HEK293 (cell line): ENCODE data around the gene BLM.

Experiments used
- CTCF ChIA-PET: fragments of 350-600 bp; formaldehyde crosslinking; extraction: SDS; loops from one replicate; lab custom pipeline; 2021; ENCODE audit warnings: antibody characterized with exemption; lab: Yijun Ruan, JAX
- POLR2A ChIA-PET: fragments of 300-600 bp; formaldehyde crosslinking; extraction: SDS; loops from one replicate; lab custom pipeline; 2020; ENCODE audit warnings: antibody characterized with exemption, inconsistent platforms; lab: Yijun Ruan, JAX
- H3K27ac ChIP-seq: fragments of 200-500 bp; sonication (Bioruptor generic); 2 replicates; pipeline ENCODE4 v1.5.1; 2014; ENCODE audit warnings: low read depth, low read length, control low read depth, inconsistent platforms; ENCODE audit errors: extremely low read depth
- H3K36me3 ChIP-seq, 2 experiments: fragments of 200-500 bp in 1 of 2; sonication (Bioruptor generic) in 1 of 2; 1 replicate in 1 of 2; 2 replicates in 1 of 2; pipeline ENCODE4 v1.5.1; 2014 to 2017; ENCODE audit warnings: inconsistent platforms in 2 of 2, low read length in 2 of 2; ENCODE audit not compliant: control insufficient read depth in 2 of 2, insufficient read depth in 1 of 2
- H3K4me1 ChIP-seq: fragments of 200-500 bp; sonication (Bioruptor generic); 2 replicates; pipeline ENCODE4 v1.5.1; 2014; ENCODE audit warnings: mild to moderate bottlenecking, low read length, inconsistent platforms; ENCODE audit not compliant: control insufficient read depth, insufficient read depth
- H3K4me3 ChIP-seq: 2 replicates; pipeline ENCODE4 v1.5.1; 2011; ENCODE audit warnings: low read depth, mild to moderate bottlenecking, control low read depth, low read length, moderate library complexity
- H3K9me3 ChIP-seq: fragments of 200-500 bp; sonication (Bioruptor generic); 2 replicates; pipeline ENCODE4 v1.5.1; 2014; ENCODE audit warnings: low read depth, low read length, inconsistent platforms; ENCODE audit not compliant: control insufficient read depth, insufficient read depth
- ZBTB10 ChIP-seq: fragments of 450-650 bp; formaldehyde crosslinking; IDR thresholded peaks from 2 replicates; pipeline ENCODE4 v1.5.1; 2016; ENCODE audit warnings: missing biosample characterization, missing genetic modification characterization
- ZBTB48 ChIP-seq: fragments of 450-650 bp; formaldehyde crosslinking; IDR thresholded peaks from 2 replicates; pipeline ENCODE4 v1.5.1; 2016; ENCODE audit warnings: missing biosample characterization, missing genetic modification characterization
- ZNF146 ChIP-seq: fragments of 450-650 bp; formaldehyde crosslinking; IDR thresholded peaks from 2 replicates; pipeline ENCODE4 v1.5.1; 2016; ENCODE audit warnings: missing biosample characterization, missing genetic modification characterization
- ZNF362 ChIP-seq: fragments of 450-650 bp; formaldehyde crosslinking; IDR thresholded peaks from 2 replicates; pipeline ENCODE4 v1.5.1; 2016; ENCODE audit warnings: missing biosample characterization, missing genetic modification characterization
- ZNF366 ChIP-seq: fragments of 450-650 bp; formaldehyde crosslinking; conservative IDR thresholded peaks from 2 replicates; pipeline ENCODE4 v1.5.1; 2016; ENCODE audit warnings: missing biosample characterization, missing genetic modification characterization
- ZNF394 ChIP-seq: fragments of 450-650 bp; formaldehyde crosslinking; IDR thresholded peaks from 2 replicates; pipeline ENCODE4 v1.5.1; 2016; ENCODE audit warnings: missing biosample characterization, missing genetic modification characterization, mild to moderate bottlenecking, moderate library complexity, borderline replicate concordance
- ZNF398 ChIP-seq: fragments of 450-650 bp; formaldehyde crosslinking; IDR thresholded peaks from 2 replicates; pipeline ENCODE4 v1.5.1; 2017; ENCODE audit warnings: missing biosample characterization, missing genetic modification characterization
- ZNF521 ChIP-seq: fragments of 450-650 bp; formaldehyde crosslinking; IDR thresholded peaks from 2 replicates; pipeline ENCODE4 v1.5.1; 2017; ENCODE audit warnings: missing biosample characterization, mild to moderate bottlenecking, missing genetic modification characterization
- ZNF544 ChIP-seq: fragments of 450-650 bp; formaldehyde crosslinking; IDR thresholded peaks from 2 replicates; pipeline ENCODE4 v1.5.0; 2017; ENCODE audit warnings: missing biosample characterization, missing genetic modification characterization
- ZNF626 ChIP-seq: fragments of 450-650 bp; sonication (Bioruptor Pico); formaldehyde crosslinking; IDR thresholded peaks from 2 replicates; pipeline ENCODE4 v1.5.1; 2018; ENCODE audit warnings: missing biosample characterization, missing genetic modification characterization, inconsistent platforms
- ZNF664 ChIP-seq: fragments of 450-650 bp; formaldehyde crosslinking; IDR thresholded peaks from 2 replicates; pipeline ENCODE4 v1.5.1; 2016; ENCODE audit warnings: missing biosample characterization, missing genetic modification characterization
- ZNF747 ChIP-seq: fragments of 450-650 bp; formaldehyde crosslinking; IDR thresholded peaks from 2 replicates; pipeline ENCODE4 v1.5.1; 2016; ENCODE audit warnings: missing biosample characterization, missing genetic modification characterization
- TF ChIP-seq, protein P1 (sequence below): fragments of 450-650 bp; formaldehyde crosslinking; IDR thresholded peaks from 2 replicates; pipeline ENCODE4 v1.5.1; 2016; ENCODE audit warnings: missing biosample characterization, missing genetic modification characterization
- TF ChIP-seq, protein P2 (sequence below): fragments of 450-650 bp; formaldehyde crosslinking; IDR thresholded peaks from 2 replicates; pipeline ENCODE4 v1.5.1; 2017; ENCODE audit warnings: missing biosample characterization, missing genetic modification characterization

Gene BLM

DNA sequence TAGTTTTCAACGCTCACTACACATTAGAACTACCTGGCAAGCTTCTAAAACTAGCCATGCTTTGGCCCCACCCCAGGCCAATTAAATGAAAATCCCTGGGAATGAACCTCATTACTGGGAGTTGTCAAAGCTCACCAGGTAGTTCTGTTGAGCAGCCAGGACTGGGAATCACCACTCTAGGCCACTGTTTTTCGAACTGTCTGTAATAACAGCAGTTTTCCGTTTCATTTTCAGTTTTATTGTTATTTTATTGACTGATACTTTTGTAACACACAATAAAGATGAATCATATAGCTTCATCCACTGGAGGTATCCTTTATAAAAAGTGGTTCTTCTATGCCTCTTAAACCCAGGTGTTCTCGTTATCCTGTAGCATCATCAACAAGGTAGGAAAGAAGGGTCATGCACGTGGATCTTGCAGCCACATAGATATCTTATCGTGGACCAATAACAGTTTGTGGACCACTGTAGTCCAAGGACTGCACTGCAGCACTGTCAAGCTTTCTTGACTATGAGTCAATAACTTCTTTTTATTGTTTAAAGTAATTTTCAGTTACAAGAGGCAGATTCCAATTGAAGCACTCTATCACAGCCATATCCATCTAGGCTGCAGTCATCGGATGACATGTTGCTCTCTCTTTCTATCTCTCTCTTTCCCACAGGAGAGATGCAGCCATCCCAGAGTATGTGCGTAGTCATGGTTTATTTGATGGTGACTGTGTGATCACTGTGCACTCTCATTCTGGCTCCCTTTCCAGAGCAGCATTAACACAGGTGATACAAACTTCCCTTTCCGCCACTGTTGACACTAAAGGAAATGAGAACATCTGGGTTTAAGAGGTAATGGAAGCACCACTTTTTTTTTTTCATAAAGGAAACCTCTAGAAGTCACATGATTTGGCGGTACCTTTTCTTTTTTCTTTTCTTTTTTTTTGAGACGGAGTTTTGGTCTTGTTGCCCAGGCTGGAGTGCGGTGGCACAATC is 39.0 kb upstream of the BLM start (continued):
- TF ChIP-seq ZBTB10 (tag by site-specific recombination) (no peak), ZNF398 (tag by site-specific recombination) (no peak), ZNF747 (no peak), ZNF366 (tag by site-specific recombination) (no peak), ZNF362 (tag by site-specific recombination) (no peak), ZNF521 (no peak), ZNF664 (tag by site-specific recombination) (no peak), ZNF626 (tag by site-specific recombination) (no peak), ZNF146 (no peak)

DNA sequence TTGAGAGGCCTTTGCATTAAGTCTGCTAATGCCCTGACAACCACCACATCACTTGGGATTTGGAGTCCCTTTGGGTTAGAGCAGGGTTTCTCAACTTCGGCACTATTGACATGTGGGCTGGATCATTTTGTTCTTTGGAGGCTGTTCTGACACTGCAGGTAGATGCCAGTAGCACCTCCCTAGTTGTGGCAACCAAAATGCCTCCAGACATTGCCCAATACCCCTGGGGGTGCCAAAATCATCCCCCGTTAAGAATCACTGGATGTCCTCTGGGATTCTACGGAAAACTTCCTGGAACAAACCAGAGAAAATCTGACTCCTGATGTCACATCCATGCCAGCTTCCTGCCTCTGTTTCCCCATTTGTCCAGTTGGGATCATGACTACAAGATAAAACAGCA is 37.2 kb upstream of the BLM start:
- no peak overlapping the region for H3K27ac ChIP-seq
- H3K9me3 ChIP-seq, result no peaks in the 10 kb centered on the region; the same call in 1 of the 2 replicates
- TF ChIP-seq ZNF394 (no peak), ZBTB48 (tag by site-specific recombination) (no peak), ZNF544 (tag by site-specific recombination) (no peak), ZNF664 (tag by site-specific recombination) (no peak)
- TF ChIP-seq, protein P1, sequence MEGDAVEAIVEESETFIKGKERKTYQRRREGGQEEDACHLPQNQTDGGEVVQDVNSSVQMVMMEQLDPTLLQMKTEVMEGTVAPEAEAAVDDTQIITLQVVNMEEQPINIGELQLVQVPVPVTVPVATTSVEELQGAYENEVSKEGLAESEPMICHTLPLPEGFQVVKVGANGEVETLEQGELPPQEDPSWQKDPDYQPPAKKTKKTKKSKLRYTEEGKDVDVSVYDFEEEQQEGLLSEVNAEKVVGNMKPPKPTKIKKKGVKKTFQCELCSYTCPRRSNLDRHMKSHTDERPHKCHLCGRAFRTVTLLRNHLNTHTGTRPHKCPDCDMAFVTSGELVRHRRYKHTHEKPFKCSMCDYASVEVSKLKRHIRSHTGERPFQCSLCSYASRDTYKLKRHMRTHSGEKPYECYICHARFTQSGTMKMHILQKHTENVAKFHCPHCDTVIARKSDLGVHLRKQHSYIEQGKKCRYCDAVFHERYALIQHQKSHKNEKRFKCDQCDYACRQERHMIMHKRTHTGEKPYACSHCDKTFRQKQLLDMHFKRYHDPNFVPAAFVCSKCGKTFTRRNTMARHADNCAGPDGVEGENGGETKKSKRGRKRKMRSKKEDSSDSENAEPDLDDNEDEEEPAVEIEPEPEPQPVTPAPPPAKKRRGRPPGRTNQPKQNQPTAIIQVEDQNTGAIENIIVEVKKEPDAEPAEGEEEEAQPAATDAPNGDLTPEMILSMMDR (tag by site-specific recombination), result no peak
- TF ChIP-seq, protein P2, sequence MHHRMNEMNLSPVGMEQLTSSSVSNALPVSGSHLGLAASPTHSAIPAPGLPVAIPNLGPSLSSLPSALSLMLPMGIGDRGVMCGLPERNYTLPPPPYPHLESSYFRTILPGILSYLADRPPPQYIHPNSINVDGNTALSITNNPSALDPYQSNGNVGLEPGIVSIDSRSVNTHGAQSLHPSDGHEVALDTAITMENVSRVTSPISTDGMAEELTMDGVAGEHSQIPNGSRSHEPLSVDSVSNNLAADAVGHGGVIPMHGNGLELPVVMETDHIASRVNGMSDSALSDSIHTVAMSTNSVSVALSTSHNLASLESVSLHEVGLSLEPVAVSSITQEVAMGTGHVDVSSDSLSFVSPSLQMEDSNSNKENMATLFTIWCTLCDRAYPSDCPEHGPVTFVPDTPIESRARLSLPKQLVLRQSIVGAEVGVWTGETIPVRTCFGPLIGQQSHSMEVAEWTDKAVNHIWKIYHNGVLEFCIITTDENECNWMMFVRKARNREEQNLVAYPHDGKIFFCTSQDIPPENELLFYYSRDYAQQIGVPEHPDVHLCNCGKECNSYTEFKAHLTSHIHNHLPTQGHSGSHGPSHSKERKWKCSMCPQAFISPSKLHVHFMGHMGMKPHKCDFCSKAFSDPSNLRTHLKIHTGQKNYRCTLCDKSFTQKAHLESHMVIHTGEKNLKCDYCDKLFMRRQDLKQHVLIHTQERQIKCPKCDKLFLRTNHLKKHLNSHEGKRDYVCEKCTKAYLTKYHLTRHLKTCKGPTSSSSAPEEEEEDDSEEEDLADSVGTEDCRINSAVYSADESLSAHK (tag by site-specific recombination), result no peak

More for the DNA sequence above, 37.2 kb upstream of the BLM start:
- Histone ChIP-seq H3K36me3 (no peaks in the 10 kb centered on the region), H3K4me1 (no peaks in the 10 kb centered on the region), H3K4me3 (no peak overlapping the region)
- ChIA-PET CTCF (no interaction called here), POLR2A (no interaction called here)
